WTC11 (cell line): ENCODE data around the gene AKT1.
"Not testable (repeated sequence)": the region's sequence is repeated elsewhere in the genome, so short reads cannot be mapped to it uniquely, and the experiment has no call there.

Experiments used
- SMAD3 ChIP-seq: sonication (generic); formaldehyde crosslinking; IDR thresholded peaks from 2 replicates; pipeline ENCODE4 v1.8.0; 2022; ENCODE audit warnings: missing genetic modification reagents, mild to moderate bottlenecking, borderline replicate concordance
- SP1 ChIP-seq: sonication (generic); formaldehyde crosslinking; conservative IDR thresholded peaks from 2 replicates; pipeline ENCODE4 v1.8.1; 2022; ENCODE audit warnings: missing genetic modification reagents
- TF ChIP-seq, protein P1 (sequence below): fragments of 200-600 bp; IDR thresholded peaks from 2 replicates; pipeline ENCODE4 v1.8.0; 2022; ENCODE audit warnings: antibody characterized with exemption
- TF ChIP-seq, protein P2 (sequence below): sonication (generic); formaldehyde crosslinking; IDR thresholded peaks from 2 replicates; pipeline ENCODE4 v1.8.1; 2023; ENCODE audit warnings: mild to moderate bottlenecking, missing genetic modification reagents, moderate library complexity

DNA sequence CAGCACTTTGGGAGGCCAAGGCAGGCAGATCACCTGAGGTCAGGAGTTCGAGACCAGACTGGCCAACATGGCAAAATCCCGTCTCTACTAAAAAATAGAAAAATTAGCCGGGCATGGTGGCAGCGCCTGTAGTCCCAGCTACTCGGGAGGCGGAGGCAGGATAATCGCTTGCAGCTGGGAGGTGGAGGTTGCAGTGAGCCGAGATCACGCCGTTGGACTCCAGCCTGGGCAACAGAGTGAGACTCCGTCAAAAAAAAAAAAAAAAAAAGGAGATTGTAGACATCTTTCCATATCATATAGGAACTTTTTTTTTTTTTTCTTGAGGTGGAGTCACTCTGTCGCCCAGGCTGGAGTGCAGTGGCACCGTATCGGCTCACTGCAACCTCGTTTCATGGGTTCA is 19.2 kb upstream of the AKT1 start:
- TF ChIP-seq, protein P1, sequence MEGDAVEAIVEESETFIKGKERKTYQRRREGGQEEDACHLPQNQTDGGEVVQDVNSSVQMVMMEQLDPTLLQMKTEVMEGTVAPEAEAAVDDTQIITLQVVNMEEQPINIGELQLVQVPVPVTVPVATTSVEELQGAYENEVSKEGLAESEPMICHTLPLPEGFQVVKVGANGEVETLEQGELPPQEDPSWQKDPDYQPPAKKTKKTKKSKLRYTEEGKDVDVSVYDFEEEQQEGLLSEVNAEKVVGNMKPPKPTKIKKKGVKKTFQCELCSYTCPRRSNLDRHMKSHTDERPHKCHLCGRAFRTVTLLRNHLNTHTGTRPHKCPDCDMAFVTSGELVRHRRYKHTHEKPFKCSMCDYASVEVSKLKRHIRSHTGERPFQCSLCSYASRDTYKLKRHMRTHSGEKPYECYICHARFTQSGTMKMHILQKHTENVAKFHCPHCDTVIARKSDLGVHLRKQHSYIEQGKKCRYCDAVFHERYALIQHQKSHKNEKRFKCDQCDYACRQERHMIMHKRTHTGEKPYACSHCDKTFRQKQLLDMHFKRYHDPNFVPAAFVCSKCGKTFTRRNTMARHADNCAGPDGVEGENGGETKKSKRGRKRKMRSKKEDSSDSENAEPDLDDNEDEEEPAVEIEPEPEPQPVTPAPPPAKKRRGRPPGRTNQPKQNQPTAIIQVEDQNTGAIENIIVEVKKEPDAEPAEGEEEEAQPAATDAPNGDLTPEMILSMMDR = not testable (repeated sequence)
- TF ChIP-seq SMAD3; SP1 (CRISPR knock-in tag): not testable (repeated sequence)
- TF ChIP-seq, protein P2, sequence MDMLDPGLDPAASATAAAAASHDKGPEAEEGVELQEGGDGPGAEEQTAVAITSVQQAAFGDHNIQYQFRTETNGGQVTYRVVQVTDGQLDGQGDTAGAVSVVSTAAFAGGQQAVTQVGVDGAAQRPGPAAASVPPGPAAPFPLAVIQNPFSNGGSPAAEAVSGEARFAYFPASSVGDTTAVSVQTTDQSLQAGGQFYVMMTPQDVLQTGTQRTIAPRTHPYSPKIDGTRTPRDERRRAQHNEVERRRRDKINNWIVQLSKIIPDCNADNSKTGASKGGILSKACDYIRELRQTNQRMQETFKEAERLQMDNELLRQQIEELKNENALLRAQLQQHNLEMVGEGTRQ (CRISPR knock-in tag) = not testable (repeated sequence)
